A549 (cell line): ENCODE results near the gene IDH3G.

Experiments used
- CTCF ChIP-seq: fragments of >200 bp; sonication (Bioruptor Twin); formaldehyde crosslinking; IDR thresholded peaks from 3 replicates; pipeline ENCODE4 v1.5.1; 2016
- GATA3 ChIP-seq: IDR thresholded peaks from 2 replicates; pipeline ENCODE4 v1.6.1; 2012; ENCODE audit warnings: borderline replicate concordance
- JUNB ChIP-seq: fragments of >200 bp; sonication (Bioruptor Twin); formaldehyde crosslinking; IDR thresholded peaks from 2 replicates; pipeline ENCODE4 v1.6.1; 2016
- RCOR1 ChIP-seq: fragments of 150-350 bp; IDR thresholded peaks from 2 replicates; pipeline ENCODE4 v1.6.1; 2014; ENCODE audit warnings: antibody characterized with exemption, low read length, low read depth
- RNF2 ChIP-seq: fragments of 200-600 bp; sonication (generic); IDR thresholded peaks from 2 replicates; pipeline ENCODE4 v1.6.1; 2016; ENCODE audit warnings: low read depth, mild to moderate bottlenecking, antibody characterized with exemption, moderate library complexity, borderline replicate concordance
- ZSCAN20 ChIP-seq: fragments of 250-450 bp; sonication (Bioruptor Pico); IDR thresholded peaks from 2 replicates; pipeline ENCODE4 v1.8.0; 2022; ENCODE audit warnings: mild to moderate bottlenecking, moderate library complexity

- no peak for TF ChIP-seq JUNB
- no peak; the same call in 2 of the 3 replicates for TF ChIP-seq CTCF
- no peak for TF ChIP-seq GATA3
- no peak for TF ChIP-seq ZSCAN20
- no peak for TF ChIP-seq RCOR1
- TF ChIP-seq RNF2, result no peak
Observed at GRCh38 chrX:153778684-153779101, 15.5 kb downstream of the IDH3G start.
